GM19372 (cell line): ENCODE measurements around the gene UNC5B.

ENCODE experiments used
- ATAC-seq: cut with Tn5 transposase; IDR thresholded peaks from one replicate; pipeline ENCODE4 v1.9.1; 2021; ENCODE audit warnings: mild to moderate bottlenecking, low read depth, moderate library complexity; ENCODE audit not compliant: unreplicated experiment

UNC5B gene

GRCh38 chr10:71333129-71333887 is 120.9 kb downstream of the UNC5B start:
- no peak for ATAC-seq

DNA sequence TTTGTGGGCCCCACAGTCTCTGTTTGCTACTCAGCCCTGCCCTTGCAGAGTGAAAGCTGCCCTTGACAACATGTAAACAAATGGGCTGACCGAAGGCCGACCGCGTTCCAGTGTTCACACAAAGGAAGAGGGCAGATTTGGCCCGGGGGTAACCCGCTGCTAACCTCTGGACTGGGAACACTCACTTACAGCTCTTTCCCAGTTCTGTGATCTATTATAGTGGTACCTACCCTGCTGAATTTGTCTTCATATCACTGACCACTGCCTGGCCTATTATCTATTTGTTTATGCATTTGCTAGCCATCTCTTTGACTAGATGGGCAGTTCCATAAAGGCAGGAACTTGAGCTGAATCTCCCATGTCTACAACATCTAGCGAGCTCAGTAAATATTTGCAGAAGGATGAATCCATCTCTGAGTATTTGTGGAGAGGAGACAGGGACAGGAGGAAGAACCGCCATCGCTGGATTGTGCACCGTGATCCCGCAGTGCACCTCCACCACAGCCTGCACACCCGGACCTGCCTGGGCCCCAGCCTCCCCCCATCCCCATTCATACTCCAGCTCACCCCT is 121.9 kb downstream of the UNC5B start:
- no peak for ATAC-seq

DNA sequence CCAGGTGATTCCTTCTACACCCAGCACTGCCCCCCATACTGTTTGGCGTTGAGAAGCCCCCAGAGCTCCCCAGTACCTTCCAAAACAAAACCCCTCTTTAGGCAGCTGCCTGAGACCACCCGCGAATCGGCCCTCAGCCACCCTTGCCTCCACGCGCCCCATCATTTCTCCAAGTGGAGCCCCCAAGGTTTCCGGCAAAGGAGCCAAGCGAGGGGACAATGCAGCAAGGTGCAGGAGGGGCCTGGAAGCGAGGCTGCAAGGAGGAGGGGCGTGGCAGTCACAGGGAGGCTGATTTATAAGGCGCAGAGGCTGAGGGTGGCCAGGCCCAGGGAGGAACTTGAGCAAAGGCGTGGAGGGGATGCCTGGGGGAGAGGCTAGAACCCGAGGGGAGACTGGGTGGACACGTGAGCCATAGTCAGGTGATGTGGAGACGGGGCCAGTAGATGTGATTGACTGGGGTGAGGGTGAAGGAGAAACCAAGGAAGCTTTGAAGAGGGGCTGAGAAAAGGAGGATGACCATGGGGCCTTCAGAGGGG is 122.9 kb downstream of the UNC5B start:
- ATAC-seq: no peak

- no peak for ATAC-seq
Observed at GRCh38 chr10:71336632-71337031, 124.3 kb downstream of the UNC5B start.

GRCh38 chr10:71337219-71337701 is 124.9 kb downstream of the UNC5B start:
- ATAC-seq: no peak

DNA sequence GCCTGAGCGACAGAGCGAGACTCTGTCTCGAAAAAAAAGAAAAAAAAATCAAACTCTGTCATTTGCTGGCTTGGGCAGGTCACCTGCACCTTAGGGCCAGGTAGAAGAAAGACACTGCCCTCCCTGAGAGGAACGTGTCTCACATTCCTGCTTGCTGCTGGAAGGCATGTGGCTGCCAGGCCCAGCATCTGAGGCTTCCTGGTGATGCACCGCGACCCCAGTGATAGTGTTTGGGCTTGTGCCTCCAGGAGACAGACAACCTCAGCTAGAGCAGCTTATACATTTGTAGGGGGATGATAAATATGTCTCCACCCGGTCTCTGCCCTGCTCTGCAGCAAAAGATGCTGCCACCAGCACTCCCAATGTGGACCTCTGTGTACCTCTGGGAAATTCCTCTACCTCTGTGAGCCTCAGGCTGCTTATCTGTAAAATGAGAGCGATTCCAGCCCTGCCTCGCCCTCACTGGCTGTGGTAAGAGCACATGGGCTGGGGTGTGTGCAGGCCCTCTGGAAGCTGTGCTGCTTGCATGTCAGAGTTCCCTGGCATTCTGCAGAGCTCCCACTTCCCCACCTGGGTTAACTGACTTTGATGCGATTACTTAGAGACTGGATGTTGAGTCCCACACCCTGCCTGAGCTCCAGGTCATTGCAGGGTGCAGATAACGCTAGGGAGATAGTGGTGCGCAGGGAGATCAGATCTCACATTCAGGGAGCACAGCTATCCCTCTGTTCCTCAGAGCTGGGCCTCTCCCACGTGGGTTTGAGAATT is 126.5 kb downstream of the UNC5B start:
- ATAC-seq: no peak

- no peak for ATAC-seq
Observed at GRCh38 chr10:71339796-71340589, 127.6 kb downstream of the UNC5B start.

- ATAC-seq: no peak
Observed at GRCh38 chr10:71342573-71343391, 130.4 kb downstream of the UNC5B start.

DNA sequence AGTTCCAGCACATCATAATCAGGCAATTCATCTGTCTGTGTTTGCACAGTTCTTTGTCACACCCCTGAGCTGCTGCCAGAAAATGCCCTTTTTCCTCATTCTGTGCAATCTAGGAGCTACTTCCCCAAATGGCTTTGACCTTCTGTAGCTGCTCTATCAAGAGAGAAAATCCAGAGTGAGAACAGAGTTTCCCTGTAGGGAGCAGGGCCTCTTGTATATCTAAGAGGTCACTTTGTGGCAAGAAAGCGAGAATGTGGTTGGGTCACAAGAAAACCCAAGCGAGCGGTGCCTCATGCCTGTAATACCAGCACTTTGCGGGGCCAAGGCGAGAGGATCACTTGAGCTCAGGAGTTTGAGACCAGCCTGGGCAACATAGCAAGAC is 131.0 kb downstream of the UNC5B start:
- no peak for ATAC-seq

DNA sequence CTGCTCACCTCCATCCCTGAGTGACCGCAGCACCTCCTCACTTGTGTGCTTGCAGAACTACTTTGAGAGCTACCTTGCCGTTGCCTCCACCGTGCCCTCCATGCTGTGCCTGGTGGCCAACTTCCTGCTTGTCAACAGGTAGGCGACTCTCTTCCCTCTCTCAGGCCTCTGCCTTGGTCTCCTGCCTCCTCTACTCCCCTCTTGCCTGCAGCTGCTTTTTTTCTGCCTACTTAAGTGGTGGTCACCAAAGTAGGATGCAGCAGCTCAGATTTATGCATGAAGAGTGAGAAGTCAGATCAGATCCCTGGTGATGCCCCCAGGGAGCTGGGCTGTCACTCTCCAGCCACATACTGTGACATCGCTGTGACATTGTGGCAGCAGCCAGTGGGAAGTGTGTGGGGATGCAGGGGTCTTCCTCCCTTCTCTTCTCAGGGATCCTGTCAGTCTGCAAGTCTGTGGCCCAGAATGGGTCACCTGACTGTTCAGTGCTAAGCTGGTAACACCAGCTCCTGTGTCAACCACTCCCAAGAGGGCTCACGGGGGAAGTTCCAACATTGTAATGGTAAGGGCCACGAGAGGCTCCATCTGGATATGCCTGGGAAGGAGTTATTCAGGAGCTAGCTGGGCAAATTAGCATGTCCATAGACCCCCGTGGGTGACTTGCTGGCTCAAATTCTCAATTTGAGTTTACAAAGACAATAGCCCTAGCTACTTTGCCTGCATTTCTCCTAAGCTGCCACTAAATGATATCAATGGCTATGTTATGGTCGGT is 132.0 kb downstream of the UNC5B start:
- ATAC-seq: no peak

DNA sequence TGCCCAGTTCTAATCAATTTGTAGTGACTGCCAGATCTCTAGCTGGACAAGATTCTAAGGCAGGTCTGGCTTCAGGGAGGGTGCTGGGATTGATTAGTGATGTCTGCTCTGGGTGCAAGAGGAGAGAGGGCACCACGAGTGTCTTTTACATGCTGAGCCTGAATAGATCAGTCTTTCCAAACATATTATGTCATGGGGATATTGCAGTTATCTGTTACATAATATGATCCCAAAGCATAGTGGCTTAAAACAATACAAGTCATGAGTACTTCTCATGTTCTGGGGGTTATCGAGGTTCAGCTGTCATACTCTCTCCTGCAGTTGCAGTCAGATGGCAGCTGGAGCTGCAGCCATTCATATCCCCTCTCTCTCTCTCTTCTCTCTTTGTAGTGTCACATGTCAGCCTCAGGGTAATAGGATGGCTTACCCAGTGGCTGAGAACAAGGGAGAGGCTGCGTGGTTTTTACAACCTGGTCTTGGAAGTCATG is 132.7 kb downstream of the UNC5B start:
- no peak for ATAC-seq

DNA sequence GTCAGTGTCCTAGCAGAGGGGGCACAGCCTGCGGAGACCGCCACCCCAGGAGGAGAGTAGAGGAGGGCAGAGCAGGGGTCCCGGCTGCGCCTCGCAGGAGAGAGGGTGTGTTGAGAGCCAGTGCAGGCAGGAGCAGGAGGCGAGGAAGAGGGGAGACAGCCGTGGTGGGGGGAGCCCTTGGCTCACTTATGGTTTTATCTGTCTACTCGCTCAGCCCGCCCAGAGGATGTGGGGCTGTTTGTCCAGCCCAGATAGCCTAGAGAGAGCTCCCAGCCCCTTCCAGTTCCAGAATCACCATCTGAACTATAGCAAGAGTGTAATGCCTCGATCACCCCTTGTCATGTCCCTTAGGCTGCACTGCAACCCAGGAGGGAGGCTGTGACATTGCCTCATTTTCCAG is 133.3 kb downstream of the UNC5B start:
- no peak for ATAC-seq

GRCh38 chr10:71346731-71347130 is 134.4 kb downstream of the UNC5B start:
- ATAC-seq: no peak

DNA sequence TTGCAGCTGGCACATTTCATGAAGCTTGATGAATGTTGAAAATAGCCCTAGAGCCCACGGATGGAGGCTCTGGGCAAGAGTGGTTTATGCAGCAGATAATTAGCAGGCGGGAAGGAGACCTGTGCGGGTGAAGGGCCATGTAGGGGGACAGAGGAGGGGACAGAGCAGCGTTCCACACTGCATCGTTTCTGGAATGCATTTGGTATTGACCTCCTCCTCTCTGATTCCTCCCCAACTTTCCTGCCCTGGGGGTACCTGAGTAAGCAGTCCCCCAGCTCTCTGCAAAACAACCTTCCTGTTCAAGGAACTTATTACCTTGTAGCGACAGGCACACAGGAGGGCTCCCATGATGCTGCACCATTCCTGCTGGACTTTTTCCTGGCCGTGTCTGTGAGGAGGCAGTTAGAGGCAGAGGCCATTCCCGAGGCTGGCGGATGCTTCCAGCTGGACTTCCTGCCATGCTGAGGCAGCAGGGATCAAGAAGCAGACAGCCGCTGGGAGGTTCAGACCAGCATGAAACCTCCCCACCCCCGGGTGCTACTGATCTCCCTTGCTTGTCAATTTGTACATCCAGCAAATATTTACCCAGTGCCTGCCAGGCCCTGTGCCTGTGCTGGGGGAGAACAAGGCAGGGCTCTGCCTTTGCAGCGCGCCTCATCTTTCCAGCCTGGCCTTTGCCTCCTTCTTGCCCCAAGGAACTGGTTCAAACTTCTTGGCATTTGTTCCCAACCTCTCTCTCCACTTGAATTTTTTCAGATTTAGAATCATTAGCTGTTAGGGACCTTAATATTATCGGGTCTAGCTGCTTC is 135.4 kb downstream of the UNC5B start:
- no peak for ATAC-seq

DNA sequence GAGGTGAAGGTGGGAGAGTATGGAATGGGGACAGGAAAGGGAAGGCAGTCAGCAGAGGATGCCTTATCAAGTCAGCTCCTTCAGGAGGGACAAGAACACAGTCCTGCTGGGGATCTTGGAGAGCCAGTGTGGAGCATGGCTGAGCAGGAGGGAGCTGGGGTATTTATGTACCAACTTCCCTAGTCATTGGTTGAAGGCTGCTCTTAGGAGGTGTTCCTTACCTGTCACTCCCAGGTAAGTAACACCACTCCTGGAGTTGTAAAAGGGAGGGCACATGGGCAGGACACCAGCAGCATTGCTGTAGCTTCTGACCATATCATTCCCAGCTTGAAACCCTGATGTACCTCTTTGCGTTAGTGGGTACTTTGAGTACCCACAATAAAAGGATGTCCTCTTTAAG is 136.5 kb downstream of the UNC5B start:
- ATAC-seq: no peak

DNA sequence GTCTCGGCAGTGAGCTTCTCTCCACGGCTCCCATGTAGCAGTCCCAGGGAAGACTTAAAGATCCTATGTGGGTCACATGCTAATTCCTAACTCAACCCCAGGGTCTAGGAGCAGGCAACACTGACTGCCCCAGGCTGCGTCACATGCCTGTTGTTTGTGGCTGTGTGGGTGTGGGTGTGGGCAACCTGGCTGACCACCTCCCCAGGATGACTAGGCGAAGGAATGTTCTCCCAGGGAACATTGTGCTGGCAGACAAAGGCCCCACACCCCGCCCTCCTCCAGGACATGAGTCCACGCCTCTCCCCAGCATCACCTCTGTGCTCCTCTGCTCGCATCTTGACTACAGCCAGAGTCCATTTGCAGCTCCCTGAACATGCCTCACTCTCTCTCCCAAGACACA is 137.0 kb downstream of the UNC5B start:
- no peak for ATAC-seq

DNA sequence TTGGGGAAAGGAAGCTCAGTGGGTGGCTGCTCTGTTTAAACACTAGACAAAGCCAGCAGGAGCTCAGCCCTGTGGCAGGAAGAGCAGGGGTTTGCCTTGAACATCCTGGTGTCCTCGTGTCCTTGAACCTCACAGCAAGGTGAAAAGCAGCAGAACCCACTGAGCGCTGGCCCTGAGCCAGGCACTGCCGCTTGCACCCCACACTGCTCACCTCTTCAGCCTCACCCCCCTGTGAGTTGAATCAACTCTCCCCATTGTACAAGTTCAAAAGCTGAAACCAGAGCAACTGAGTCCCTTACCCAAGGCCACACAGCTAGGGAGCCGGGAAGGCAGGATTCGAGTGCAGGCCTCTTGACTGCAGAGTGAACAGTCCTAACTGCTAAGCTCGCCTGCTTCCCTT is 138.7 kb downstream of the UNC5B start:
- ATAC-seq: no peak
